ENCODE data around the gene ZWILCH. TPM values are rescaled to one million over a fixed set of nuclear protein-coding genes. Genes with fewer than 3 reads are reported as not detected.

The ZWILCH gene
- total RNA-seq, 1 donor from 2014 or later: 89.5 TPM

DNA sequence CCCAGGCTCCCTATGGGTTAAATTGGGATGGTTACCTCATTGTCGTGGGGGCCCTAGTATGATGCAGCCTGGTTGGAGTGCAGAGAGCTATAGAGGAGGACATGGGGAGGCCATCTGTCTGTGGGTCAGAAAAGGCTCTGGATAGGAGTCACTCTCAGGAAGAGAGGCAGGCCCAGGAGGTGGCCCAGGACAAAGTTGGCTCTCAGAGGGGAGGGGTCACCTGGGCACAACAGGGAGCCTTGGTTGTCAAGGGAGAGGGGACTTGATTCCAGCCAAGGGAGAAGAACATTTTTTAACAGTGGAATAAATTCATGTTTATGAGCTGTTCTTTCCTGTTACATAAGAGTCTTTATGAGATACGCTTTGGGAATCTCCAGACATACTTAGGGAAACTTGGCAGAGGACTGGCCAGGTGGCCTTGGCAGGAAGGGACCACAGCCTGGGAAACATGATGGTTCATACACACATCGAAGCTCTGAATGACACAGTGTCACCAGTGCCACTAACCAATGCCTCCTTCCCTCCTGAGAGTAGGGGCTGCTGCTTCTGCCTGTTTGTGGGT is 88.2 kb downstream of the ZWILCH start:
- no peaks in the 10 kb centered on the region for H3K9me3 Mint-ChIP-seq

GRCh38 chr15:66594344-66594743 is 89.2 kb downstream of the ZWILCH start:
- Histone ChIP-seq H3K4me2 (no peak overlapping the region), H4K20me1 (ENCODE audit: low read depth) (no peaks in the 10 kb centered on the region), H3K9me3 (ENCODE audit: low read depth) (no peaks in the 10 kb centered on the region), H3K27me3 (no peaks in the 10 kb centered on the region), H3K9ac (no peak overlapping the region), H3K27ac (no peak overlapping the region), H3K79me2 (ENCODE audit: low read depth) (no peaks in the 10 kb centered on the region), H3K4me1 (no peaks in the 10 kb centered on the region), H2AFZ (replicated peaks) (no peak overlapping the region), H3K4me3 (no peak overlapping the region), H3K36me3 (no peaks in the 10 kb centered on the region), H3F3A (ENCODE audit: low read depth) (no peaks in the 10 kb centered on the region)
- Mint-ChIP-seq H3K27me3 (ENCODE audit: insufficient read depth, low read depth) (peaks cover 7% of the 10 kb centered on the region), H3K27ac (no peak overlapping the region), H3K4me1 (peaks cover 8% of the 10 kb centered on the region), H3K9me3 (no peaks in the 10 kb centered on the region), H3K4me3 (no peak overlapping the region), H3K36me3 (no peaks in the 10 kb centered on the region)
- DNase-seq (ENCODE audit: low spot score): no peak
- TF ChIP-seq EZH2phosphoT487 (IDR thresholded peaks at IDR 0.05) (no peak), EZH2 (IDR thresholded peaks at IDR 0.05) (no peak)
- TF ChIP-seq, protein P1, sequence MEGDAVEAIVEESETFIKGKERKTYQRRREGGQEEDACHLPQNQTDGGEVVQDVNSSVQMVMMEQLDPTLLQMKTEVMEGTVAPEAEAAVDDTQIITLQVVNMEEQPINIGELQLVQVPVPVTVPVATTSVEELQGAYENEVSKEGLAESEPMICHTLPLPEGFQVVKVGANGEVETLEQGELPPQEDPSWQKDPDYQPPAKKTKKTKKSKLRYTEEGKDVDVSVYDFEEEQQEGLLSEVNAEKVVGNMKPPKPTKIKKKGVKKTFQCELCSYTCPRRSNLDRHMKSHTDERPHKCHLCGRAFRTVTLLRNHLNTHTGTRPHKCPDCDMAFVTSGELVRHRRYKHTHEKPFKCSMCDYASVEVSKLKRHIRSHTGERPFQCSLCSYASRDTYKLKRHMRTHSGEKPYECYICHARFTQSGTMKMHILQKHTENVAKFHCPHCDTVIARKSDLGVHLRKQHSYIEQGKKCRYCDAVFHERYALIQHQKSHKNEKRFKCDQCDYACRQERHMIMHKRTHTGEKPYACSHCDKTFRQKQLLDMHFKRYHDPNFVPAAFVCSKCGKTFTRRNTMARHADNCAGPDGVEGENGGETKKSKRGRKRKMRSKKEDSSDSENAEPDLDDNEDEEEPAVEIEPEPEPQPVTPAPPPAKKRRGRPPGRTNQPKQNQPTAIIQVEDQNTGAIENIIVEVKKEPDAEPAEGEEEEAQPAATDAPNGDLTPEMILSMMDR (IDR thresholded peaks at IDR 0.05): no peak

More for the DNA sequence above, 88.2 kb downstream of the ZWILCH start:
- no peak for DNase-seq (ENCODE audit: low spot score)
- H3K9ac ChIP-seq: no peak overlapping the region
- no peaks in the 10 kb centered on the region for H3F3A ChIP-seq (ENCODE audit: low read depth)
- H3K4me2 ChIP-seq: no peak overlapping the region
- Mint-ChIP-seq H3K27me3 (ENCODE audit: insufficient read depth, low read depth) (peaks cover 8% of the 10 kb centered on the region), H3K4me1 (peaks cover 8% of the 10 kb centered on the region), H3K4me3 (no peak overlapping the region), H3K27ac (no peak overlapping the region), H3K36me3 (no peaks in the 10 kb centered on the region)
- no peak overlapping the region for H3K27ac ChIP-seq
- no peak overlapping the region for H3K4me3 ChIP-seq
- no peaks in the 10 kb centered on the region for H4K20me1 ChIP-seq (ENCODE audit: low read depth)
- H3K36me3 ChIP-seq: no peaks in the 10 kb centered on the region
- H3K27me3 ChIP-seq: no peaks in the 10 kb centered on the region
- H3K79me2 ChIP-seq (ENCODE audit: low read depth): no peaks in the 10 kb centered on the region
- H3K4me1 ChIP-seq: no peaks in the 10 kb centered on the region
- no peaks in the 10 kb centered on the region for H3K9me3 ChIP-seq (ENCODE audit: low read depth)
- TF ChIP-seq EZH2phosphoT487 (IDR thresholded peaks at IDR 0.05) (no peak), EZH2 (IDR thresholded peaks at IDR 0.05) (no peak)
- TF ChIP-seq, protein P1 (IDR thresholded peaks at IDR 0.05): no peak
- no peak overlapping the region for H2AFZ ChIP-seq (replicated peaks)

GRCh38 chr15:66594836-66595235 is 89.7 kb downstream of the ZWILCH start:
- Histone ChIP-seq H3K4me1 (no peaks in the 10 kb centered on the region), H3K9ac (no peak overlapping the region), H3K9me3 (ENCODE audit: low read depth) (no peaks in the 10 kb centered on the region), H3K27me3 (no peaks in the 10 kb centered on the region), H3K27ac (no peak overlapping the region), H3K4me2 (no peak overlapping the region), H2AFZ (replicated peaks) (peak overlapping the region; percentile 34), H3K4me3 (no peak overlapping the region), H3F3A (ENCODE audit: low read depth) (no peaks in the 10 kb centered on the region), H3K79me2 (ENCODE audit: low read depth) (no peaks in the 10 kb centered on the region), H3K36me3 (no peaks in the 10 kb centered on the region), H4K20me1 (ENCODE audit: low read depth) (no peaks in the 10 kb centered on the region)
- no peaks in the 10 kb centered on the region for H3K36me3 Mint-ChIP-seq
- no peak for DNase-seq (ENCODE audit: low spot score)
- H3K4me3 Mint-ChIP-seq: no peak overlapping the region
- H3K27me3 Mint-ChIP-seq (ENCODE audit: insufficient read depth, low read depth): peaks cover 6% of the 10 kb centered on the region
- TF ChIP-seq, protein P1 (IDR thresholded peaks at IDR 0.05): no peak
- TF ChIP-seq EZH2phosphoT487 (IDR thresholded peaks at IDR 0.05) (no peak), EZH2 (IDR thresholded peaks at IDR 0.05) (no peak)
- H3K27ac Mint-ChIP-seq: no peak overlapping the region
- no peaks in the 10 kb centered on the region for H3K9me3 Mint-ChIP-seq
- H3K4me1 Mint-ChIP-seq: peaks cover 8% of the 10 kb centered on the region
